ENCODE data around the gene TTLL11. TPM values are rescaled to one million over a fixed set of nuclear protein-coding genes. Genes with fewer than 3 reads are reported as not detected.
A peak's percentile ranks its signal among the peaks of the same experiment; 100 is the strongest.
"Not testable (repeated sequence)": the region's sequence is repeated elsewhere in the genome, so short reads cannot be mapped to it uniquely, and the experiment has no call there.

The TTLL11 gene
- total and polyA plus RNA-seq, 2 of the 8 experiments (the other 6 are each of a cell fraction or from before 2014, with no cell fraction given), result 0.56 to 0.80 TPM

GRCh38 chr9:122117241-122117640 lies 24.1 kb upstream of the TTLL11 start:
- not testable (repeated sequence) for FAIRE-seq
- WGBS, 2 experiments (ENCODE audit: extremely low coverage in 1 of 2, insufficient coverage in 1 of 2, insufficient read length in 1 of 2, insufficient replicate concordance in 2 of 2, low coverage in 1 of 2, low lambda C conversion rate in 2 of 2, missing lambda C conversion rate in 1 of 2), result 91% methylated on average over 9 of the region's 9 CpGs; no CpG with 5 or more reads in 1 of the 2 experiments
- CTCF ChIA-PET (ENCODE audit: partially characterized antibody), result interaction anchor here (1.5 to 15.6 kb wide), 6 partner anchors 6 to 251 kb away, joined by 3 to 544 read pairs (median 110); no protein-coding TSS in a partner anchor

More at GRCh38 chr9:122117241-122117640, 24.1 kb upstream of the TTLL11 start:
- H3K4me2 ChIP-seq (ENCODE audit: insufficient read depth in 1 of 2, low read depth in 2 of 2, low read length in 2 of 2); H3K9ac ChIP-seq (replicated peaks in 1 of 4; ENCODE audit: extremely low read depth in 1 of 4, low read depth in 3 of 4, low read length in 3 of 4); H4K8ac ChIP-seq (ENCODE audit: extremely low read depth, insufficient read depth, low read length); H2BK5ac ChIP-seq (ENCODE audit: low read depth, low read length); H4K20me1 ChIP-seq (replicated peaks in 1 of 2; ENCODE audit: control insufficient read depth in 1 of 2, insufficient read depth in 2 of 2, low read length in 2 of 2); H2BK120ac ChIP-seq (replicated peaks; ENCODE audit: low read depth, low read length); H3K79me2 ChIP-seq (ENCODE audit: control insufficient read depth in 1 of 2, insufficient read depth in 2 of 2, low read length in 2 of 2); H4K91ac ChIP-seq (replicated peaks; ENCODE audit: insufficient read length, low read length); H2AFZ ChIP-seq (ENCODE audit: low read length); H3K27me3 ChIP-seq (replicated peaks in 1 of 4; ENCODE audit: control insufficient read depth in 3 of 4, extremely low read depth in 1 of 4, insufficient read depth in 3 of 4, low read length in 3 of 4); H3K56ac ChIP-seq (replicated peaks; ENCODE audit: insufficient read length, low read depth, low read length); H3K27ac ChIP-seq (ENCODE audit: low read depth, low read length); H2AK5ac ChIP-seq (ENCODE audit: low read depth, low read length); DNase-seq (ENCODE audit: low read depth in 1 of 2, low spot score in 2 of 2); H4K5ac ChIP-seq (ENCODE audit: insufficient read length, low read depth, low read length); H3K18ac ChIP-seq (ENCODE audit: extremely low read depth, low read length); H2BK12ac ChIP-seq (ENCODE audit: low read depth, low read length); H3K14ac ChIP-seq (ENCODE audit: insufficient read length); H3K79me1 ChIP-seq (ENCODE audit: low read depth, low read length); H2BK20ac ChIP-seq (ENCODE audit: low read length); H3K4ac ChIP-seq (replicated peaks; ENCODE audit: insufficient read length, low read depth, low read length); H3K23me2 ChIP-seq (ENCODE audit: low read depth, low read length); POLR2A ChIA-PET (ENCODE audit: partially characterized antibody); H3K36me3 ChIP-seq (ENCODE audit: control insufficient read depth in 2 of 4, insufficient read depth in 4 of 4, low read length in 3 of 4); H3K4me3 ChIP-seq (ENCODE audit: extremely low read depth in 1 of 4, insufficient read depth in 2 of 4, low read depth in 3 of 4, low read length in 4 of 4); H3K9me3 ChIP-seq (ENCODE audit: insufficient read depth in 2 of 2, low read depth in 1 of 2, low read length in 1 of 2); H2BK15ac ChIP-seq (ENCODE audit: low read length); H3K23ac ChIP-seq (ENCODE audit: insufficient read length): not testable (repeated sequence)
- TF ChIP-seq CHD2 (IDR thresholded peaks at IDR 0.05; ENCODE audit: low read length), result peak; percentile 22; the same call in 1 of the 2 replicates
- peaks cover 8 to 16% (median 12%) of the 10 kb centered on the region in 4 experiments for H3K4me1 ChIP-seq (replicated peaks in 1 of 4; ENCODE audit: control insufficient read depth in 3 of 4, insufficient read depth in 4 of 4, low read length in 3 of 4)

Measured in H1 (cell line).